GM19239 (cell line): ENCODE results near the gene TBC1D17.

ENCODE experiments used
- DNase-seq: peaks from one replicate; pipeline ENCODE4 v3.0.0; 2011; ENCODE audit warnings: low spot score; ENCODE audit not compliant: insufficient read length
- FAIRE-seq: peaks from 2 replicates; lab custom pipeline; 2011; peaks lifted over from hg19 to GRCh38; lab: Jason Lieb, UNC

TBC1D17 gene

DNA sequence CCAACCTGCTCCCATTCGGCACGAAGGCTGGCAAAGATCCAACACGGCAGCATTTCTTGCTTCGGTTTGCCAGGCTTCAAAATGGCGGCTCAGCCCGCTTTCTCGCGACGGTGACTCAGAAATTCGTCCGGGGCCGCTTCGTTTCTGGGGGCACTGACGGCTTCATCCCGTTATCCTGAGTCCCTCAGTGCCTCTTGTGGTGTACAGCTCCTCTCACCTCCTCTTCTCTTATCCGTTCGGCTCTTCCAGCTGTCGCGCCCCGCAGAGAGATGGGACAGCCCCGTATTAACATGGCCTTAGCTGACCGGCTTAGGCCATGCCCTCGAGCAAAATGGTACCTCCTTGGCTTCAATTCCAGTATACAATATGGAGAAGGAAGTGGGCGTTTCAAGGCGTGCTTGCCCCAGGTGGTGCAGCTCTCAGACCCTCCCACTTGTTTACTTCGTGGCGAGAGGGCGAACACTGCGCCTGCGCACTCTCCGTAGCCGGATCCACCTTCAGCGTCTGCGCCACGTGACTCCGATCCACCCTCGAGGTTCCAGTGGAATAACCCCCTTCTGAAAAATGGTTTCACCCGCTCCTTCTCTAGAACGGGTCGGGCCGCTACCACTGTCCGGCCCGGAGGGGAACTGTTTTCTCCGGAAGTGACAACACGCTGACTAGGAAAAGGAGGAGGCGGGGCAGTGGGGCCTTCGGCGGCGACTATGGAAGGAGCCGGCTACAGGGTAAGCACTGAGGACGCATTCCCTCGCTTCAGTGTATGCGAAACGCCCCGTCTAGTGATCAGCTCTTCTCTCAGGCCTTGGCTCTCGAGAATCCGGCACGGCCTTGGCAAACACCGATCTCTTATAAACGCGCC is at the start of gene TBC1D17, which contains the start of gene AKT1S1:
Gene TBC1D17, plus strand, starts transcription at position 683 of the 859 bp plus-strand sequence. Its CDS starts 22 bp downstream, at position 705.
Gene AKT1S1, minus strand, starts transcription at position 336 of the 859 bp plus-strand sequence. CDS start 4,060 bp downstream, outside the sequence.
- FAIRE-seq = no peak
- peak; percentile 96 for DNase-seq

GRCh38 chr19:49829200-49829599 is 48.3 kb upstream of the TBC1D17 start:
- no peak for FAIRE-seq
- DNase-seq = no peak

DNA sequence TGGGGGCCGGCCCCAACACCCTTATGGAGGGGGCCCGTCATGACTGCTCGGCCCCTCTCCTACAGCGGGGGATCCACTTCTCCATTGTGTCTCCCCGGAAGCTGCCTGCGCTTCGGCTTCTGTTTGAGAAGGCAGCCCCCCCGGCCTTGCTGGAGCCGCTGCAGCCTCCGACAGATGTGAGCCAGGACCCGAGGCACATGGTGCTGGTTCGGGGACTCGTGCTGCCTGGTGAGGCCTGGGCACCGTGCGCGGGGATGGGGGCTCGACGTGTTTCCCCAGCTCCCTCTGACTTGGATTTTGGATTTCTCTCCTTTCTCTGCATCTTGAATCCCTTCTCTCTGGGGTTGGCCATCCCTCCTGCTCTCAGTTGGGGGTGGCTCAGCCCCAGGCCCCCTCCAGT is 47.8 kb upstream of the TBC1D17 start:
- no peak for FAIRE-seq
- no peak for DNase-seq

- FAIRE-seq (no peak), DNase-seq (no peak)
Observed at GRCh38 chr19:49830766-49831165, 46.7 kb upstream of the TBC1D17 start.

DNA sequence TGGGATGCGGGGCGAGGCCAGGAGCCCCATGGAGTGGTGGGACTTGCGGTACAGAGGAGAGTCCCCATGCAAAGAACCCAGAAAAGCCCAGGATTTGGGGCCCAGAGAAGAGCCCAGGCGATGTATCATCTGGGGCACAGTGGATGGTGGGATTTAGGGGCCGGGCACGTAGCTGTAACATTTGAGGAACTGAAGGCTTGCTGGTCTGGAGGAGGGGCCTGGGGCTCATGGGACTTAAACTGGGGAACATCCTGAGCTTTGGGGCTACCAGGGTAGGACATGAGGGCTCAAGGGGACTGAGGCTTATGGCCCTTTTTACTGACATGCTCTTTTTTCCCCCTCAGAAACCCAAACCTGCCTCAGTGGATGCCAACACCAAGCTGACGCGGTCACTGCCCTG is 45.9 kb upstream of the TBC1D17 start:
- no peak for FAIRE-seq

DNA sequence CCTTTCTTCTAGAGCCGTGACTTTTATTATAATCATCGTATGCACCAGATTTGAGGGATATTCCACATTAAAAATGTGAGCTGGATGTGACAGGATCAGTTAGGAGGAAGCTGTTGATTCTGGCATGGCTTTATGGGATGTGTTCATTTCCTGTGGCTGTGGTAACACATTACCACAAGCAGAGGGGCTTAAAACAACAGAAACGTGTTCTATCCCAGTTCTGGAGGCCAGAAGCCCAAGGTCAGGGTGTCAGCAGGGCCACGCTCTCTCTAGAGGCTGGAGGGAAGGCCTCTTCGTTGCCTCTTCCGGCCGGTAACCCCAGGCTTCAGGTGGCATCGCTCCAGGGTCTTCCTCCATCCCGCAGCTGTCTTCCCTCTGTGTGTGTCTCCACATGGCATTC is 44.9 kb upstream of the TBC1D17 start:
- FAIRE-seq = no peak
- no peak for DNase-seq

More for the DNA sequence above, 45.9 kb upstream of the TBC1D17 start:
- no peak for DNase-seq

DNA sequence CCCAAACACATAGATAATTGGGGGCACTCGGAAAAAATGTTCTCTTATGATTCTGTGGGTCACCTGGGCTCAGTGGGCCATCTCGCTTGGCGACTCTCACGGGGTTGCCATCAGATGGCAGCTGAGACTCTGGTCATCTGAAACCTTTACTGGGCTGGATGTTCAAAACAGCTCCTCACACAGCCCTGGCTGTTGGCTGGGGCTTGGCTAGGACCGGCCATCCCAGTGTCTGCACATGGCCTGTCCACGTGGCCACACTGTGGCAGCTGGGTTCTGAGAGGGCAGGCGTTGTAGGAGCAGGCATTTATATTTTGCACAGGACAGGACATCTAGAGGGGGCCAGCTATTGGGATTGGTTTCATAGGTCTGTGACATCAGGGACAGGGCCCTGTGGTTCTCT is 43.9 kb upstream of the TBC1D17 start:
- DNase-seq (no peak), FAIRE-seq (no peak)

- FAIRE-seq (no peak), DNase-seq (no peak)
Observed at GRCh38 chr19:49835562-49835961, 41.9 kb upstream of the TBC1D17 start.

DNA sequence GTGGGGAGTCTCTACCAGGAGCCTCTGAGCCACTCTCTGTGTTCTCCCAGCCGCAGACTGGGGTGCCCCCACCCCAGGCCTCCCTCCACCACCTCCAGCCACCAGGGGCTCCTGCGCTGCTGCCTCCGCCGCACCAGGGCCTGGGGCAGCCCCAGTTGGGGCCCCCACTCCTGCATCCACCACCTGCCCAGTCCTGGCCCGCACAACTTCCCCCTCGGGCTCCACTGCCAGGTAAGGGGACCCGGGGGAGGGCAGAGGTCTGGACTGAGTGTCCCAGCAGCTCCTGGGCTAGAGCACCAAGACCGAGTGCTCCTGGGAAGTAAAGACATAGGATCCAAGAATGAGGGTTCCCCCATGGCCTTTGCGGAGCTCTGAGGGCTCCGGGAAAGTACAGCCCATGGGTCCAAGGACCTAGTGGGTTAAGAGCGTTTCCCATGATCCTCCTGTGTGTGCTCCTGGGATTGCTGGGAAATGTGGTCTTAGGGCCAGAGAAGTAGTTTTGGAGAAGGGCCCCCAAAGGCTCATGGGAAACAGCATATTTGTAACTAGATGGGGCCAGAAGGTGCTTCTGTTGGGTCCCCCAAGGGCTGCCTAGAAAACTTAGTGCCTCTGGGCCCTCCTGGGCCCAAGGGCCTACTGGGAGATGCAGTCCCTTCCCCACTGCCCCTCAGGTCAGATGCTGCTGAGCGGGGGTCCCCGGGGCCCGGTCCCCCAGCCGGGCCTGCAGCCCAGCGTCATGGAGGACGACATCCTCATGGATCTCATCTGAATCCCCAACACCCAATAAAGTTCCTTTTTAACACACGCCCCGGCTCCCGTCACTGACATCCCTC is 41.1 kb upstream of the TBC1D17 start:
- FAIRE-seq = no peak
- DNase-seq = no peak

DNA sequence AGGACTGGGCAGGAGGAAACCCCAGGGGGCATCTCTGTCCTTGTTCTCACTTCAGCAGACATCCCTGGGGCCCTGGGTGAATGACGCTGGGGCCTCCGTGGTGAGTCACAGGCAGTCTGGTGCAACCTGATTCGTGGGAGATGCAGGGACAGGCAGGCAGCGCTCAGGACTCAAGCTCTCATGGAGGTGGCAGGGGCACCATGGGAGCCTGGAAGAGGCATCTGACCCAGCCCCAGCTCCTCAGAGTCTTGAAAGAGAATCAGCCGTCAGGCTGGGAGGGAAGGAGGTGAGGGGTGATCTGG is 40.5 kb upstream of the TBC1D17 start:
- FAIRE-seq = no peak

DNA sequence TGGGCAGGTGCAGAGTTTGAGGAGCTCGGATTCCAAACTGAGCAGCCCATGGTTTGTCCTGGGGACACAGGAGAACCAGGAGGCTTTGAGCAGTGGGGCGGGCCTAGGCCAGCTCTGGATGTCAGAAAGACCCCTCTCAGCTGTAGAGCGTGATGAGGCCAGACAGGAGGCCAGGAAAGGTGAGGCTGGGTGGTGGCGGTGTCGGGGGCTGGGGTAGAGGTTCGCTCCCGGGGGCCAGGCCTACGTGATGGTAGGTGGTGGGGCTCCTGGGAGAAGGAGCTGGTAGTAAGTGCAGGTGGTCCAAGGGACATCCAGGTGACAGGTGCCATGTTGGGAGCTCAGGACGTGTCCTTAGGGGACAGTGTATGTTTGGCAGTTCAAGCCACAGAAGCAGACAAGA is 40.1 kb upstream of the TBC1D17 start:
- no peak for FAIRE-seq
- DNase-seq = no peak

More for the DNA sequence above, 40.5 kb upstream of the TBC1D17 start:
- no peak for DNase-seq

DNA sequence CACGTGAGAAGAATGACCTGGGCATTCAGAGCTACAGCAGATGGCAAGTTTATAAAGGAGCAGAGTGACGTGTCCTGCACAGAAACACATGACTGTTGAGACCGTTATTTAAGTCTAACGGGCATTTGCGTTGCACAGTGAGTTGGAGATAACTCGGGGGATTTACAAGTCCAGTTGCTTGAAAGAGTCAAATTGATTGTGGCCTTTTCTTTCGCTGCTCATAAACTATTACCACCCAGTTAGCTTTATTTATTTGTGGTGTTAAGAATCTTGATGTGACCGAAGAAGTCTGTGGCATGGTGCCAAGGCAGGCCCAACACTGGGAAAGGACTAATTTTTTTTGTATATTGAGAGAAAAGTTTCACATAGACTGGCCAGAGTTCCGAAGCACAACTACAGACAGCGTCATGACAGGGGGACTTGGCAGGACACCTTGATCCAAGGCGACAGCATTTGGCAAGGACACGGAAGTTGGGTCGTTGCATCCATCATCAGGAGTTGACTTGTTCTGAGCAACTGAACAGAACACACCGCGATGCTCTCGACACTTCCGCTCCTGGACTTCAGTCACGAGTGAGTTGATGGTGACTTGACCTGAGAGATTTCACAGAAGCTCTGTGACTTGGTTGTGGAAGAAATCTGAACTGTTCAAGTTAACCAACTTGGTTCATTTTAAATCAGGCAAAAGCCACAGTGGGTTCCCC is 38.5 kb upstream of the TBC1D17 start:
- no peak for FAIRE-seq
- DNase-seq = no peak

DNA sequence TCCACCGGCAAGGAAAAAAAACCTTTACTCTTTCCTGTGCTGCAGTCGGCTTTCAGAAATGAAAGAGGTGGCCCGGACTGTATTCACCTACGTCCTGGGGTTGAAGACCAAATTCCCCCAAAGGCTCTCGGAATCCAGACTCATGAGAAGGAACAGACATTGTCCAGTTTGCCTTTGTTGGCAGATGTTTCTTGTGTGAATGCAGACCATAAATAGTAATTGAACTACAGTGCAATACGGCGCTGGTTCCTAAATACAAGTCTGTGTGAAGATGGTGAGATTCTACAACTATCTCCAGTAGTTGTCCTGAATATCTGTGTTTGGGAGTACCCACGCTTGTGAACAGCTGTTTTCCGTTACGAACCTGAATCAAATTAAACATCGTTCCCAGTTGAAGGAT is 37.8 kb upstream of the TBC1D17 start:
- FAIRE-seq (no peak), DNase-seq (no peak)

GRCh38 chr19:49840321-49840720 is 37.2 kb upstream of the TBC1D17 start:
- FAIRE-seq (no peak), DNase-seq (no peak)

DNA sequence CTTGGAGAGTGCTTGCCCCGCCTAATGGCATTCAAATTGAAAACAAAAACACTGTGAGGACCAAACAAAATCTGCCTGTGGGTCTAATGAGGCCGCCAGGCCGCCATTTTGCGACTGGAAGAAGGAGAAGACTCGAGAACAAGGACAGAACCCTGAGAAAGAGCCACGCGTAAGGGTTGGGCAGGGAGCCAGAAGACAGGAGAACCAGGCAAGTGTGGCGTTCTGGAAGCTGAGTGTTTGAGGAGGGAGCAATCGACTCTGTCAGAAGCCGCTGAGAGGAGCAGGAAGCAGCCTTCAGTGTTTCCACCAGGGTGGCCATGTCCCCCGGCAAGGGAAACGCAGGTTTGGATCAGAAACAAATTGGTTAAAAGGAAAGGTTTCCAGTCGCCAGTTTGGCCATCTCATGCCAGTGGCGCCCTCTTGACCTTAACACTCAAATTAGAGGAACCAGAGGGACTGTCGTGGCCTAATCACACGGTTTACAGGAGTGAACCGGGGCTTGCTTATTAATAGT is 36.7 kb upstream of the TBC1D17 start:
- FAIRE-seq (no peak), DNase-seq (no peak)

GRCh38 chr19:49843265-49843664 is 34.2 kb upstream of the TBC1D17 start:
- DNase-seq (no peak), FAIRE-seq (no peak)

DNA sequence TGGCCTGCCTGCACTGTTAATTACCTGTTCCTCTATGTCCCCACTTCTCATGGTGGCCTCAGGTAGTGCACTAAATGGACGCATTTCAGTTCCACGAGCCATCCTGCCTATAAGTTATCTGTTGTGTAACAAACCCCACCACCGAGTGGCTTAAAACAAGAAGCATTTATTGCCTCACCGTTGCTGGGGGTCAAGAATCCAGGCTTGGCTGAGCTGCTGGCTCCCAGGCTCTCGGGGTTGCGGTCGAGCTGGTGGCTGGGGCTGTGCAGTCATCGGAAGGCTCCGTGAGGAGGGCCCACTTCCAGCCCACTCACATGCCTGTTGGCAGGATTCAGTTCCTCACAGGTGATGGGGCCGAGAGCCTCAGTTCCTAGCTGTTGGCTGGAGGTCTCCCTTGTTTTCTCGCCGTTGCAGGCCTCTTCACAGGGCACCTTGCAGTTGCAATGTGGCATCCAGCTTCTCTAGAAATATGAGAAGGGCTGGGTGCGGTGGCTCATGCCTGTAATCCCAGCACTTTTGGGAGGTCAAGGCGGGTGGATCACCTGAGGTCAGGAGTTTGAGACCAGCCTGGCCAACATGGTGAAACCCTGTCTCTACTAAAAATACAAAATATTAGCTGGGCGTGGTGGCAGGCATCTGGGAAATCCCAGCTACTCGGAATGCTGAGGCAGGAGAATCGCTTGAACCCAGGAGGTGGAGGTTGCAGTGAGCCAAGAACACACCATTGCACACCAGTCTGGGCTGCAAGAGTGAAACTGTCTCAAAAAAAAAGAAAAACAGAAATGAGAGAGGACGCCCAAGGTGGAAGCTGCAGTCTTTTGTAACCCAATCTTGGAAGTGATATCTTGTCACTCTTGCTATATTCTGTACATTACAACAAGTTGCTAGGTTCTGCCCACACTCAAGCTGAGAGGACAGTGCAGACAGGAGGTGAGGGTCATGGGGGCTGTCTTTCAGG is 33.1 kb upstream of the TBC1D17 start:
- no peak for FAIRE-seq
- DNase-seq = no peak

- FAIRE-seq (no peak), DNase-seq (no peak)
Observed at GRCh38 chr19:49845414-49845813, 32.1 kb upstream of the TBC1D17 start.

DNA sequence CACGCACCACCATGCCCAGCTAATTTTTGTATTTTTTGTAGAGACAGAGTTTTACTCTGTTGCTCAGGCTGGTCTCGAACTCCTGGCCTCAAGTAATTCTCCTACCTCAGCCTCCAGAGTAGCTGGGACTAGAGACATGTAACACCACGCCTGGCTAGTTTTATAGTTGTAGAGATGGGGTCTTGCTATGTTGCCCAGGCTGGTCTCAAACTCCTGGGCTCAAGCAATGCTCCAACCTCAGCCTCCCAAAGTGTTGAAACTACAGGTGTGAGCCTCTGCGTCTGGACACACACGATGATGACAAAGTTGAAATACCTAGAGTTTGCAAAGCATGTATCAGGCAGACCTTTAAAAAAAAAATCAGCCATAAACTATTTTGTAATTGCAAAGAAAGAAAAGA is 31.1 kb upstream of the TBC1D17 start:
- DNase-seq (no peak), FAIRE-seq (no peak)
